Left colon (tissue), 2 donors: ENCODE data around the gene PANK4. TPM values are rescaled to one million over a fixed set of nuclear protein-coding genes. Genes with fewer than 3 reads are reported as not detected.

ENCODE experiments used
- ATAC-seq: fragments of 200-7000 bp; cut with Tn5 transposase; one replicate; pipeline ENCODE4 v1.9.1; 2020; ENCODE audit warnings: mild to moderate bottlenecking, moderate library complexity
- DNase-seq, 2 donors: peaks; one replicate each; pipeline ENCODE4 v3.0.0-alpha.2; 2020
- intact Hi-C, 2 donors: fragments of 100-400 bp; cut with DNase I in 1 of 2; cut with micrococcal nuclease in 1 of 2; formaldehyde crosslinking; loops; one replicate each; pipeline versions ENCODE4 v1.11.2 to v1.14.0; 2022; cut with DNase I, micrococcal nuclease
- total RNA-seq, 2 donors: library from RNA; stranded (reverse); fragmentation: NEBNext Ultra II Directional; extraction: Animal tissue kit (Norgen Biotek cat#: 25700); gene quantifications; one replicate each; pipeline ENCODE4 v1.2.1, GENCODE V29; 2021
- donor health status: DM: no; HTN: no; CAD: no.
- donor health status: DM: yes; HTN: yes; CAD: no.

Gene PANK4
- total RNA-seq, 2 donors from 2014 or later: 29.4 to 32.6 TPM

- DNase-seq (no peak), ATAC-seq (no peak)
- intact Hi-C loops: no loop called here
Measured at GRCh38 chr1:2493218-2493617, 33.2 kb downstream of the PANK4 start.

- intact Hi-C loops: no loop called here
- ATAC-seq (no peak), DNase-seq (no peak)
Measured at GRCh38 chr1:2492091-2492490, 34.3 kb downstream of the PANK4 start.

- intact Hi-C loops: no loop called here
- DNase-seq (no peak), ATAC-seq (no peak)
Measured at GRCh38 chr1:2489615-2490014, 36.8 kb downstream of the PANK4 start.

GRCh38 chr1:2488688-2489087, 37.7 kb downstream of the PANK4 start:
- DNase-seq (no peak), ATAC-seq (no peak)
- intact Hi-C loops: no loop called here

- DNase-seq (no peak), ATAC-seq (no peak)
- intact Hi-C loops: no loop called here
Measured at GRCh38 chr1:2486558-2486957, 39.8 kb downstream of the PANK4 start.

- intact Hi-C loops: no loop called here
- no peak for DNase-seq
- ATAC-seq: no peak
Measured at GRCh38 chr1:2486041-2486440, 40.4 kb downstream of the PANK4 start.

GRCh38 chr1:2483970-2484369, 42.4 kb downstream of the PANK4 start:
- DNase-seq (no peak), ATAC-seq (no peak)
- intact Hi-C loops: no loop called here

- intact Hi-C loops: no loop called here
- DNase-seq (no peak), ATAC-seq (no peak)
Measured at GRCh38 chr1:2483026-2483425, 43.4 kb downstream of the PANK4 start.

- intact Hi-C loops: no loop called here
- DNase-seq: no peak
- ATAC-seq: no peak
Measured at GRCh38 chr1:2482588-2482987, 43.8 kb downstream of the PANK4 start.

- intact Hi-C loops: no loop called here
- peak; percentile 25 for ATAC-seq
- no peak for DNase-seq
Measured at GRCh38 chr1:2481885-2482284, 44.5 kb downstream of the PANK4 start.

GRCh38 chr1:2480986-2481364, 45.4 kb downstream of the PANK4 start:
- DNase-seq: no peak
- intact Hi-C loops: no loop called here
- no peak for ATAC-seq

GRCh38 chr1:2480236-2480985, 46.0 kb downstream of the PANK4 start:
- intact Hi-C loops: no loop called here
- ATAC-seq (no peak), DNase-seq (no peak)

- intact Hi-C loops: no loop called here
- DNase-seq (no peak), ATAC-seq (no peak)
Measured at GRCh38 chr1:2479618-2480017, 46.8 kb downstream of the PANK4 start.

GRCh38 chr1:2479186-2479585, 47.2 kb downstream of the PANK4 start:
- intact Hi-C loops: no loop called here
- ATAC-seq (no peak), DNase-seq (no peak)

GRCh38 chr1:2477791-2478499, 48.5 kb downstream of the PANK4 start:
- intact Hi-C loops: no loop called here
- ATAC-seq (peak; percentile 93), DNase-seq (peak; percentile 67 to 83)

GRCh38 chr1:2477309-2477708, 49.1 kb downstream of the PANK4 start:
- ATAC-seq: no peak
- DNase-seq: no peak
- intact Hi-C loops: no loop called here

- DNase-seq (no peak), ATAC-seq (no peak)
- intact Hi-C loops: no loop called here
Measured at GRCh38 chr1:2476061-2476999, 50.1 kb downstream of the PANK4 start, which contains the start of gene PLCH2. PLCH2 (plus strand) TSS chr1:2476289; CDS start chr1:2476589, 300 bp downstream.

- DNase-seq (no peak), ATAC-seq (no peak)
- intact Hi-C loops: no loop called here
Measured at GRCh38 chr1:2475571-2475970, 50.8 kb downstream of the PANK4 start.

GRCh38 chr1:2474933-2475371, 51.4 kb downstream of the PANK4 start:
- ATAC-seq: peak; percentile 22
- intact Hi-C loops: no loop called here
- DNase-seq: no peak
